Progenitor cell of endocrine pancreas (in vitro differentiated cells): ENCODE results near the gene TRAM2. TPM values are rescaled to one million over a fixed set of nuclear protein-coding genes. Genes with fewer than 3 reads are reported as not detected.

Source experiments
- DNase-seq: peaks from one replicate; pipeline ENCODE4 v3.0.0; 2021; ENCODE audit warnings: low spot score; ENCODE audit not compliant: unreplicated experiment
- H3K27ac Mint-ChIP-seq: 2 replicates; pipeline ENCODE4 v1.8.0; 2021; ENCODE audit warnings: mild to moderate bottlenecking, moderate library complexity, mixed read lengths
- H3K27me3 Mint-ChIP-seq: 2 replicates; pipeline ENCODE4 v1.8.0; 2021; ENCODE audit warnings: mixed read lengths
- H3K36me3 Mint-ChIP-seq: 2 replicates; pipeline ENCODE4 v1.8.0; 2022; ENCODE audit warnings: mixed read lengths; ENCODE audit not compliant: insufficient read depth
- H3K4me1 Mint-ChIP-seq: 2 replicates; pipeline ENCODE4 v1.8.0; 2021; ENCODE audit warnings: low read depth, mixed read lengths
- H3K4me3 Mint-ChIP-seq: 2 replicates; pipeline ENCODE4 v1.8.0; 2021; ENCODE audit warnings: low read depth, mild to moderate bottlenecking, moderate library complexity, mixed read lengths
- H3K9me3 Mint-ChIP-seq: 2 replicates; pipeline ENCODE4 v1.8.0; 2021; ENCODE audit warnings: low read depth, mixed read lengths
- total RNA-seq: library from RNA; stranded (reverse); gene quantifications from 2 replicates; pipeline ENCODE4 v1.2.1, GENCODE V29; 2021
- TF ChIP-seq, protein P1 (sequence below): fragments of 200-600 bp; sonication (generic); IDR thresholded peaks from one replicate; pipeline ENCODE4 v1.5.0; 2021; ENCODE audit warnings: antibody characterized with exemption, mild to moderate bottlenecking; ENCODE audit not compliant: unreplicated experiment

Gene TRAM2
- total RNA-seq, 1 donor from 2014 or later: 18.6 TPM

GRCh38 chr6:52610745-52611355 lies 34.0 kb upstream of the TRAM2 start:
- Mint-ChIP-seq H3K27ac (no peak overlapping the region), H3K36me3 (peaks cover 1% of the 10 kb centered on the region), H3K9me3 (peaks cover 14% of the 10 kb centered on the region), H3K4me1 (peaks cover 4% of the 10 kb centered on the region), H3K4me3 (no peak overlapping the region), H3K27me3 (no peaks in the 10 kb centered on the region)
- DNase-seq: no peak
- TF ChIP-seq, protein P1, sequence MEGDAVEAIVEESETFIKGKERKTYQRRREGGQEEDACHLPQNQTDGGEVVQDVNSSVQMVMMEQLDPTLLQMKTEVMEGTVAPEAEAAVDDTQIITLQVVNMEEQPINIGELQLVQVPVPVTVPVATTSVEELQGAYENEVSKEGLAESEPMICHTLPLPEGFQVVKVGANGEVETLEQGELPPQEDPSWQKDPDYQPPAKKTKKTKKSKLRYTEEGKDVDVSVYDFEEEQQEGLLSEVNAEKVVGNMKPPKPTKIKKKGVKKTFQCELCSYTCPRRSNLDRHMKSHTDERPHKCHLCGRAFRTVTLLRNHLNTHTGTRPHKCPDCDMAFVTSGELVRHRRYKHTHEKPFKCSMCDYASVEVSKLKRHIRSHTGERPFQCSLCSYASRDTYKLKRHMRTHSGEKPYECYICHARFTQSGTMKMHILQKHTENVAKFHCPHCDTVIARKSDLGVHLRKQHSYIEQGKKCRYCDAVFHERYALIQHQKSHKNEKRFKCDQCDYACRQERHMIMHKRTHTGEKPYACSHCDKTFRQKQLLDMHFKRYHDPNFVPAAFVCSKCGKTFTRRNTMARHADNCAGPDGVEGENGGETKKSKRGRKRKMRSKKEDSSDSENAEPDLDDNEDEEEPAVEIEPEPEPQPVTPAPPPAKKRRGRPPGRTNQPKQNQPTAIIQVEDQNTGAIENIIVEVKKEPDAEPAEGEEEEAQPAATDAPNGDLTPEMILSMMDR: no peak

DNA sequence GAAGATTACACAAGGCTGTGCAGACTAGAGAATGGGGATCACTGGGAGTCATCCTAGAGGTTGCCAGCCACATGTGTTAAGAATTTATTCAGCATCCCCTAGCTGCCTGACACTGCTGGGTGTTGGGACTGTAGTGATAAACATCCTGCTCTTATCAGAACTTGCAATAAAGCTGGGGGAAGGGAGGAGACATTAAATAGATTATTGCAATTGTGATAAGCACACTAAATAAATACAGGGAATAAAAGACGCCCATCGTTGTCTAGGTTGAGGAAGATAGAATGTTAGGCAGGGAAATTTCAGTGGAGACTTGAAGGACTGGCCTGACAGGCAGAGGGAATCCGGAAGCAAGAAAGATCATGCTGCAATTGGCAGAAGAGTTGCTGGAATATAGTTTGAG lies 33.2 kb upstream of the TRAM2 start:
- Mint-ChIP-seq H3K27ac (no peak overlapping the region), H3K36me3 (peaks cover 1% of the 10 kb centered on the region), H3K4me1 (peaks cover 4% of the 10 kb centered on the region), H3K27me3 (no peaks in the 10 kb centered on the region), H3K4me3 (no peak overlapping the region), H3K9me3 (peaks cover 14% of the 10 kb centered on the region)
- DNase-seq: no peak
- TF ChIP-seq, protein P1: no peak

DNA sequence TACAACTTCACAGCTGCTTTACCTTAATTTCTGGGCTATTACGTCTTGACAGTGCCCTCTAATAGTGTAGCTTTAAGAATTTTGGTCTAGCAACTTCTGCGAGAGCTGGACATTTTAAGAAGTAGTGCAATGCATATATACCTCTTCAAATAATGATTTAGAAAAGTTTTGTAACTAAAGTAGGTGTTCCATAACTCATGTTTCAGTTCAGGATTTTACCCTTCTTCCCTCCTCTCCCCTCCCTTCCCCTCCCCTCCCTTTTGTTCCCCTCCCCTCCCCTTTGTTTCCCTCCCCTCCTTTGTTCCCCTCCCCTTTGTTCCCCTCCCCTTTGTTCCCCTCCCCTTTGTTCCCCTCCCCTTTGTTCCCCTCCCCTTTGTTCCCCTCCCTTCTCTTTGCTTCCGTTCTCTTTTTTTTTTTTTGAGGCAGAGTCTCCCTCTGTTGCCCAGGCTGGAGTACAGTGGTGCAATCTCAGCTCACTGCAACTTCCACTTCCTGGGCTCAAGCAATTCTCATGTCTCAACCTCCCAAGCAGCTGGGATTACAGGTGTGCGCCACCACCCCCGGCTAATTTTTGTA lies 28.8 kb upstream of the TRAM2 start:
- peaks cover 4% of the 10 kb centered on the region for H3K4me1 Mint-ChIP-seq
- H3K27ac Mint-ChIP-seq: no peak overlapping the region
- peaks cover 14% of the 10 kb centered on the region for H3K9me3 Mint-ChIP-seq
- peaks cover 1% of the 10 kb centered on the region for H3K36me3 Mint-ChIP-seq
- H3K4me3 Mint-ChIP-seq: no peak overlapping the region
- TF ChIP-seq, protein P1: no peak
- DNase-seq: no peak
- no peaks in the 10 kb centered on the region for H3K27me3 Mint-ChIP-seq

GRCh38 chr6:52603000-52603795 lies 26.3 kb upstream of the TRAM2 start:
- peak overlapping the region; percentile 73 for H3K27ac Mint-ChIP-seq
- TF ChIP-seq, protein P1: no peak

DNA sequence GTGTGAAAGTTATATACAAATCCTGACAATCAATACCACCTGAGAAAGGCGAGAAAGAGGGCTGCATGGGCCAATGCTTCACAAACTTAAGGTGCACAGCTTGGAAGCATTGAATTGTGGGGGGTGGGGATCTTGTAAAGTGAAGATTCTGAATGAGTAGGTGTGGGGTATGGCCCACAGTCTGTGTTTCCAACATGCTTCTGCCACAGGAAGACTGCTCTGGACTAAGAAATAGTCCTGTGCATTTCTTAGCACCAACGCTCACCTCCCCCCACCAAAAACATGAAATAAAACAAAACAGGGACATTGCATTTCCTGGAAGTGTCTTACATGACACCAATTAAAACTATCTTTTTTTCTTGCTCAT lies 21.9 kb upstream of the TRAM2 start:
- TF ChIP-seq, protein P1: no peak
- no peak overlapping the region for H3K27ac Mint-ChIP-seq
- H3K9me3 Mint-ChIP-seq: no peaks in the 10 kb centered on the region
- no peak overlapping the region for H3K4me3 Mint-ChIP-seq
- no peaks in the 10 kb centered on the region for H3K36me3 Mint-ChIP-seq
- peaks cover 16% of the 10 kb centered on the region for H3K4me1 Mint-ChIP-seq
- DNase-seq: no peak
- no peaks in the 10 kb centered on the region for H3K27me3 Mint-ChIP-seq

More at GRCh38 chr6:52603000-52603795, 26.3 kb upstream of the TRAM2 start:
- DNase-seq: no peak
- peaks cover 7% of the 10 kb centered on the region for H3K4me1 Mint-ChIP-seq
- H3K27me3 Mint-ChIP-seq: no peaks in the 10 kb centered on the region
- H3K36me3 Mint-ChIP-seq: no peaks in the 10 kb centered on the region
- H3K4me3 Mint-ChIP-seq: no peak overlapping the region
- peaks cover 6% of the 10 kb centered on the region for H3K9me3 Mint-ChIP-seq
